ENCODE results near the gene PLPP7. TPM values are rescaled to one million over a fixed set of nuclear protein-coding genes. Genes with fewer than 3 reads are reported as not detected.
A peak's percentile ranks its signal among the peaks of the same experiment; 100 is the strongest.
"Not testable (repeated sequence)": the region's sequence is repeated elsewhere in the genome, so short reads cannot be mapped to it uniquely, and the experiment has no call there.

Gene PLPP7
- total and polyA plus RNA-seq, 7 experiments from 2014 or later, result 0.12 to 0.71 (median 0.19) TPM; not detected in 1

- peak overlapping the region; percentile 96 for H3K27ac ChIP-seq (ENCODE audit: low read depth, low read length)
- POLR2A ChIA-PET, result interaction anchor here (1.0 to 16.2 kb wide), 6 partner anchors 8 to 134 kb away, joined by 3 to 886 read pairs (median 28); no protein-coding TSS in a partner anchor
- not testable (repeated sequence) for DNase-seq
These were observed 18.6 kb upstream of the PLPP7 start for GRCh38 chr9:131271016-131271273.

DNA sequence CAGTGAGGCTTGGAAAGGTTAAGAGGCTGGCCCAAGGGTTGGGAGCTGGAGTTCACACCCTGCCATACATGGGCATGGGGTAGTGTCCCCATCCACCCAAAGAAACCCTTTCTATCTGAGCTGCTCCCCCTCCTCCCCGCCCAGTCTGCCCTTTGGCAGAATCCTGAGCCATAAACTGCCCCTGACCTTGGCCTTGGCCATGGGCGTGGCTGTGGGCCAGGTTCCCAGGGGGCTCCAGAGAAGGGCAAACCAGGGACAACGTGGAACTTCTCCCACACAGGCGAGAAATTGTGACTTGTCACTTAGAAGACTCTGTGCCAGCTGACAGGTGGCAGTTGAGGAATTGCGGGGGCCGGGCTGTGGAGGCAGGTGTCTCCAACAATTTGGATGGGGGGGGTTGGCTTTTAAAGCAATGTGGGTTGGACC, 18.0 kb upstream of the PLPP7 start:
- H3K27ac Mint-ChIP-seq, result peak overlapping the region; percentile 95 to 100 (median 99)
- no peak for DNase-seq
- ChIA-PET POLR2A (interaction anchor here (0.7 to 16.2 kb wide), 8 partner anchors 8 to 133 kb away, joined by 3 to 886 read pairs (median 8); no protein-coding TSS in a partner anchor), CTCF (interaction anchor here (1.0 to 1.1 kb wide), 2 partner anchors 15 to 19 kb away, joined by 4 to 9 read pairs; no protein-coding TSS in a partner anchor)
- H3K9me3 ChIP-seq (ENCODE audit: control insufficient read depth in 2 of 3, low read length in 3 of 3), result no peaks in the 10 kb centered on the region
- H3K4me3 Mint-ChIP-seq, result peak overlapping the region; percentile 83 to 100 (median 92)
- peaks cover 19 to 51% (median 40%) of the 10 kb centered on the region in 7 donors for H3K4me1 Mint-ChIP-seq
- H3K4me3 ChIP-seq (ENCODE audit: low read length), result peak overlapping the region; percentile 74
- peaks cover 0 to 35% (median 0%) of the 10 kb centered on the region in 3 experiments for H3K36me3 ChIP-seq (ENCODE audit: control insufficient read depth in 2 of 3, insufficient read depth in 3 of 3, low read length in 3 of 3)
- peaks cover 39 to 52% of the 10 kb centered on the region in 2 donors for H3K4me1 ChIP-seq (ENCODE audit: control insufficient read depth in 2 of 2, insufficient read depth in 2 of 2, low read length in 2 of 2)
- H3K27me3 ChIP-seq (ENCODE audit: control insufficient read depth in 2 of 2, insufficient read depth in 2 of 2, low read length in 2 of 2), result no peaks in the 10 kb centered on the region
- H3K27ac ChIP-seq (ENCODE audit: low read depth, low read length), result peak overlapping the region; percentile 96
- no peaks in the 10 kb centered on the region for H3K27me3 Mint-ChIP-seq
- intact Hi-C loops (cut with micrococcal nuclease), result loop anchor here (2.0 to 10.0 kb wide), 5 partner anchors 123 to 1083 kb away; partner anchors contain the start of genes POMT1 (in 1 of the 2), PRRC2B (in 1 of the 2) and SETX (in 1 of the 2)
- peaks cover 0 to 69% (median 32%) of the 10 kb centered on the region in 5 donors for H3K36me3 Mint-ChIP-seq
- H3K9me3 Mint-ChIP-seq, result peaks cover 0 to 6% (median 0%) of the 10 kb centered on the region in 11 donors
- ATAC-seq, result no peak

More at GRCh38 chr9:131271016-131271273, 18.6 kb upstream of the PLPP7 start:
- H3K36me3 Mint-ChIP-seq, result peaks cover 0 to 71% (median 32%) of the 10 kb centered on the region in 5 donors
- H3K36me3 ChIP-seq (ENCODE audit: control insufficient read depth in 2 of 3, insufficient read depth in 3 of 3, low read length in 3 of 3), result peaks cover 0 to 30% (median 0%) of the 10 kb centered on the region in 3 experiments
- CTCF ChIA-PET, result interaction anchor here (0.9 to 1.1 kb wide), 3 partner anchors 15 to 101 kb away, joined by 3 to 9 read pairs (median 4); no protein-coding TSS in a partner anchor
- ATAC-seq; H3K9me3 Mint-ChIP-seq; H3K27me3 ChIP-seq (ENCODE audit: control insufficient read depth in 2 of 2, insufficient read depth in 2 of 2, low read length in 2 of 2); H3K27me3 Mint-ChIP-seq; H3K9me3 ChIP-seq (ENCODE audit: control insufficient read depth in 2 of 3, low read length in 3 of 3): not testable (repeated sequence)
- H3K4me1 ChIP-seq (ENCODE audit: control insufficient read depth in 2 of 2, insufficient read depth in 2 of 2, low read length in 2 of 2), result peaks cover 44 to 58% of the 10 kb centered on the region in 2 donors
- peak overlapping the region; percentile 74 for H3K4me3 ChIP-seq (ENCODE audit: low read length)
- intact Hi-C loops (cut with micrococcal nuclease), result loop anchor here (2.0 to 10.0 kb wide), 5 partner anchors 124 to 1084 kb away; partner anchors contain the start of genes POMT1 (in 1 of the 2), PRRC2B (in 1 of the 2) and SETX (in 1 of the 2)
- H3K4me1 Mint-ChIP-seq, result peaks cover 25 to 57% (median 45%) of the 10 kb centered on the region in 7 donors
- H3K4me3 Mint-ChIP-seq, result peak overlapping the region; percentile 83 to 100 (median 92)
- H3K27ac Mint-ChIP-seq, result peak overlapping the region; percentile 95 to 100 (median 99)

DNA sequence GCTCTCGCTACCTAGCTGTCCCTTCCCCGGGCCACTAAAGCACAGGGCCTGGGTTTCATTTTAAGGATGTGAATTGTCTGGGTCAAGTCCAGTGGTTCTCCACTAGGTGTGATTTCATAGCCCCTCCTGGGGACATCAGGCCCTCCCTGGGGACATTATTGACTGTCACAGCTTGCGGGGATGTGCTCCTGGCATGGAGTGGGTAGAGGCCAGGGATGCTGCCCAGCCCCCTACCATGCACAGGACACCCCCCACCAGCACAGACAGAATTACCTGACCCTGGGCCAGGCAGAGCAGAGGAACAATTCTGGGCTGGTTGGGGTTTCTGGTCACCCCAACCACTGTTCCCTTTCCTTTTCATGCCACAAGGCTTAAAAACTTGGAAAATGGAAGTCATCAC, 17.3 kb upstream of the PLPP7 start:
- peaks cover 0 to 6% (median 0%) of the 10 kb centered on the region in 11 donors for H3K9me3 Mint-ChIP-seq
- H3K4me1 Mint-ChIP-seq, result peaks cover 12 to 44% (median 33%) of the 10 kb centered on the region in 7 donors
- Histone ChIP-seq H3K9me3 (ENCODE audit: control insufficient read depth in 2 of 3, low read length in 3 of 3) (no peaks in the 10 kb centered on the region), H3K4me1 (ENCODE audit: control insufficient read depth in 2 of 2, insufficient read depth in 2 of 2, low read length in 2 of 2) (peaks cover 32 to 45% of the 10 kb centered on the region in 2 donors), H3K27me3 (ENCODE audit: control insufficient read depth in 2 of 2, insufficient read depth in 2 of 2, low read length in 2 of 2) (no peaks in the 10 kb centered on the region), H3K36me3 (ENCODE audit: control insufficient read depth in 2 of 3, insufficient read depth in 3 of 3, low read length in 3 of 3) (peaks cover 0 to 35% (median 0%) of the 10 kb centered on the region in 3 experiments), H3K4me3 (ENCODE audit: low read length) (peak overlapping the region; percentile 74), H3K27ac (ENCODE audit: low read depth, low read length) (peak overlapping the region; percentile 96)
- ATAC-seq (no peak), DNase-seq (no peak)
- peaks cover 0 to 65% (median 32%) of the 10 kb centered on the region in 5 donors for H3K36me3 Mint-ChIP-seq
- POLR2A ChIA-PET, result interaction anchor here (0.7 to 16.2 kb wide), 7 partner anchors 17 to 100 kb away, joined by 3 to 886 read pairs (median 11); no protein-coding TSS in a partner anchor
- H3K4me3 Mint-ChIP-seq, result peak overlapping the region; percentile 83 to 100 (median 92)
- no peaks in the 10 kb centered on the region for H3K27me3 Mint-ChIP-seq
- peak overlapping the region; percentile 95 to 100 (median 99) for H3K27ac Mint-ChIP-seq
- CTCF ChIA-PET, result interaction anchor here (1.4 to 1.7 kb wide), 2 partner anchors 15 to 64 kb away, joined by 4 to 5 read pairs; no protein-coding TSS in a partner anchor
- intact Hi-C loops (cut with micrococcal nuclease), result loop anchor here (5.0 to 10.0 kb wide), 4 partner anchors 230 to 1083 kb away; partner anchors contain the start of genes POMT1 (in 1 of the 2) and SETX (in 1 of the 2)

DNA sequence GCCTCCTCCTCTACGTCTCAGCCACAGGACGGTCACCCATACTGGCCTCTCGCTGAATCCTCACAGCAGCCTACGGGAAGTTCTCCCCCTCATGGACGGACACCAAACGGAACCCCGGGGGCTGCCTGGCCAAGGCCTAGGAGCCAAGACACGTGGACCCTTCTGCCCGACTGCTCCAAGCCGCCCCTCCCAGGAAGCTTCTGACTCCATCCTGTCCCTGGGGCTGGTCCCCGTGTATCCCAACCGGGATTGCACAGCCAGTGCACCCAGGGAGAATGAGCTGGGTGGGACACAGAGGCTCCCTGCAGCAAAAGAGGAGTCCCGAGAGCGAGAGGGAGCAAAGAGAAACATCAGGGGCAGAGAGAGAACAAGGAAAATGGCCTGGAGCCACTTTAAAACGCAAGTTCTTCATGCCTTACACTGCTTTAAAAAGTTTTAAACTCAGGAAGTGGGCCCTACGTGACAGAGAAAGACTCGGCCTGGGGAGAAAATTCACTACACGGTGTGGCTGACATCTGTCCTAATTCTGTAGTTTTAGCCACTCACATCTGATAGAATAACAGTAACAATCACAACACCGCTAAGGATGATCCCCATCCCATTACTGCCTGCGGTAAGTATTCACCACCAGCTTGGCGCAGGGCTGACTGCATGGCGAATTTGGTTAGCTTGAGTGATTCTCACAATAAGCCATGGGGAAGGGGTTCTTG, 16.2 kb upstream of the PLPP7 start:
- Histone ChIP-seq H3K4me1 (ENCODE audit: control insufficient read depth in 2 of 2, insufficient read depth in 2 of 2, low read length in 2 of 2) (peaks cover 30 to 37% of the 10 kb centered on the region in 2 donors), H3K36me3 (ENCODE audit: control insufficient read depth in 2 of 3, insufficient read depth in 3 of 3, low read length in 3 of 3) (peaks cover 0 to 35% (median 0%) of the 10 kb centered on the region in 3 experiments), H3K27ac (ENCODE audit: low read depth, low read length) (peak overlapping the region; percentile 96), H3K9me3 (ENCODE audit: control insufficient read depth in 2 of 3, low read length in 3 of 3) (no peaks in the 10 kb centered on the region), H3K4me3 (ENCODE audit: low read length) (peak overlapping the region; percentile 95), H3K27me3 (ENCODE audit: control insufficient read depth in 2 of 2, insufficient read depth in 2 of 2, low read length in 2 of 2) (no peaks in the 10 kb centered on the region)
- ATAC-seq, result no peak
- Mint-ChIP-seq H3K27ac (peak overlapping the region; percentile 88 to 100 (median 98)), H3K36me3 (peaks cover 0 to 65% (median 32%) of the 10 kb centered on the region in 5 donors), H3K4me3 (peak overlapping the region; percentile 83 to 100 (median 96)), H3K4me1 (peaks cover 15 to 41% (median 31%) of the 10 kb centered on the region in 7 donors), H3K27me3 (no peaks in the 10 kb centered on the region), H3K9me3 (peaks cover 0 to 6% (median 0%) of the 10 kb centered on the region in 11 donors)
- POLR2A ChIA-PET, result interaction anchor here (1.0 to 16.2 kb wide), 10 partner anchors 8 to 148 kb away, joined by 3 to 886 read pairs (median 5); partner anchors contain the start of genes NUP214 and PLPP7
- CTCF ChIA-PET, result interaction anchor here (0.6 to 1.7 kb wide), 5 partner anchors 10 to 63 kb away, joined by 3 to 5 read pairs (median 4); no protein-coding TSS in a partner anchor
- intact Hi-C loops (cut with micrococcal nuclease), result loop anchor here (5.0 to 10.0 kb wide), 4 partner anchors 229 to 1082 kb away; partner anchors contain the start of genes POMT1 (in 1 of the 2) and SETX (in 1 of the 2)
- DNase-seq, result peak in 2 of 9 donors; percentile 37

DNA sequence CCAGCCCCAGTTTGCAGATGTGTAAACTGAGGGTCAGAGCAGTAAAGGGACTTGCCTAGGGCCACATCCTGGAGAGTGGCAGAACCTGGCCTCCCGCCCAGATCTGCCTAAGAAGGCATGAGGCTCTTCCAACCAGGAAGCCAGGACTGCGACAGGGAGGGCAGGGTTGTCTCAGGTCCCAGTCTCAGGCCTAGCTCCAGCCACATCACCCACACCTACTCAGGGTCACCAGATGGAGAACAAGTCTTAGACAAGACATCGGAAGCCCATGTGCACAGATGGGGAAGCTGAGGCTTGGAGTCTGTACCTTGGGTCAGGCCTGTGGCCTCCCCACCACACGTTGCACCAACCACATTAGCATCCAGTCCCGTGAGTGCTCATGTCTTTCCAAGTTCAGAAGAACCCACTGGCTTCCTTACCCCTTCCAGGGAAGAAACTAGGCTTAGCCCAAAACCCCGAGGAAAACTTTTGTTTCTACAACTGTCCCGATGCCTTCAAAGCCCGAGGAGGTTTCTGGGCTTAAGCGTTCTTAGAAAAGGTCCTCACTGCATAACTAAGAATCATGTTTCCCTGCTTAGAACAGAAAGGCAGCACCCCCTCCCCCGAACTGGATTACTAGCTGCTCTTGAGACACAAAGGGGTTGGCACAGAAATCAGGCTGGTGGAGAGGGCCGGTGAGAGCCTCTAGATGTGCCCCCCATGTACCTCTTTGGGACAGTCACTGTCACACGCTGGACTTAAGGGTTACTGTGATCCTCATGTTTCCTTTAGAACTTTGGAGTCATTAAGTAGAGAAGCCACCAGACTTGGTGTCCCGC, 15.5 kb upstream of the PLPP7 start:
- peaks cover 0 to 6% (median 0%) of the 10 kb centered on the region in 11 donors for H3K9me3 Mint-ChIP-seq
- peak overlapping the region; percentile 83 to 100 (median 96) for H3K4me3 Mint-ChIP-seq
- Histone ChIP-seq H3K36me3 (ENCODE audit: control insufficient read depth in 2 of 3, insufficient read depth in 3 of 3, low read length in 3 of 3) (peaks cover 0 to 35% (median 0%) of the 10 kb centered on the region in 3 experiments), H3K27me3 (ENCODE audit: control insufficient read depth in 2 of 2, insufficient read depth in 2 of 2, low read length in 2 of 2) (no peaks in the 10 kb centered on the region), H3K4me1 (ENCODE audit: control insufficient read depth in 2 of 2, insufficient read depth in 2 of 2, low read length in 2 of 2) (peaks cover 38 to 42% of the 10 kb centered on the region in 2 donors), H3K4me3 (ENCODE audit: low read length) (peak overlapping the region; percentile 95), H3K27ac (ENCODE audit: low read depth, low read length) (peak overlapping the region; percentile 96), H3K9me3 (ENCODE audit: control insufficient read depth in 2 of 3, low read length in 3 of 3) (no peaks in the 10 kb centered on the region)
- peak overlapping the region; percentile 88 to 100 (median 98) for H3K27ac Mint-ChIP-seq
- intact Hi-C loops (cut with micrococcal nuclease), result loop anchor here (1.0 to 10.0 kb wide), 5 partner anchors 8 to 1081 kb away; partner anchors contain the start of genes POMT1 (in 1 of the 2) and SETX (in 1 of the 2)
- DNase-seq (peak in 1 of 9 donors; percentile 33), ATAC-seq (no peak)
- peaks cover 20 to 45% (median 36%) of the 10 kb centered on the region in 7 donors for H3K4me1 Mint-ChIP-seq
- H3K36me3 Mint-ChIP-seq, result peaks cover 0 to 64% (median 32%) of the 10 kb centered on the region in 5 donors
- POLR2A ChIA-PET, result interaction anchor here (0.6 to 16.2 kb wide), 15 partner anchors 7 to 1427 kb away, joined by 3 to 886 read pairs (median 5); partner anchors contain the start of gene NUP214
- CTCF ChIA-PET, result interaction anchor here (0.7 to 1.6 kb wide), 6 partner anchors 10 to 23 kb away, joined by 3 to 10 read pairs (median 4); no protein-coding TSS in a partner anchor
- no peaks in the 10 kb centered on the region for H3K27me3 Mint-ChIP-seq

Measured in naive thymus-derived CD4-positive, alpha-beta T cell (primary cell).